GM19455 (cell line): ENCODE results near the gene DNAJC3.
"Not testable (repeated sequence)": the region's sequence is repeated elsewhere in the genome, so short reads cannot be mapped to it uniquely, and the experiment has no call there.

Experiments
- ATAC-seq: cut with Tn5 transposase; IDR thresholded peaks from one replicate; pipeline ENCODE4 v1.9.1; 2021; ENCODE audit not compliant: unreplicated experiment

DNAJC3 gene

DNA sequence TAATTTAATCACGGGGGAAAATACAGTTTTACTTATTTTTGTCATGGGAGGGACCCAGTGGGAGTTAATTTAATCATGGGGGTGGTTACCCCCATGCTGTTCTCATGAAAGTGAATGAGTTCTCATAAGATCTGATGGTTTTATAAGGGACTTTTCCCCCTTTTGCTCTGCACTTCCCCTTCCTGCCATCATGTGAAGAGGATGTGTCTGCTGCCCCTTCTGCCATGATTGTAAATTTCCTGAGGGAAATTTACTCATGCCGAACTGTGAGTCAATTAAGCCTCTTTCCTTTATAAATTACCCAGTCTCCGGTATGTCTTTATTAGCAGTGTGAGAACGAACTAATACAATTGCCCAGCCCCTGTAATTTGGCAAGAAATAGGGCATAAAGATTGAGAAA is 35.9 kb downstream of the DNAJC3 start:
- ATAC-seq = not testable (repeated sequence)

DNA sequence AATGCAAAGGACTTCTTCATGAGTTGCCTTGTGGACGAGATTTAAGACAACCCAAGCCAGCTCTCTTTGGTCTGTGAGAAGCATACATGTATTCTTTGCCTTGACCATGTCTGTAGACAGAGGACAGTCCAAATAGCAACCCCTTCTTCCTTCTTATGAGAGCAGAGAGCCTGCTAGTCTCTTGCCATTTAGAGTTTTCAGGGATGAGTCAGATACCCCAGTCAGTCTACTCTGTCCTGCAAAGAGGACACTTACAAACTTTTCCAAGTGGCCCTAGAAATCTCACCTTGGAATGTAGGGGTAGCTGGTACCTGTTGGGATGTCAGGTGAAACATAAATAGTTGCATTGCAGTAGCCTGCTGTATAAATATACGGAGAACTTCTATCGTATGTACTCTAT is 36.7 kb downstream of the DNAJC3 start:
- no peak for ATAC-seq

DNA sequence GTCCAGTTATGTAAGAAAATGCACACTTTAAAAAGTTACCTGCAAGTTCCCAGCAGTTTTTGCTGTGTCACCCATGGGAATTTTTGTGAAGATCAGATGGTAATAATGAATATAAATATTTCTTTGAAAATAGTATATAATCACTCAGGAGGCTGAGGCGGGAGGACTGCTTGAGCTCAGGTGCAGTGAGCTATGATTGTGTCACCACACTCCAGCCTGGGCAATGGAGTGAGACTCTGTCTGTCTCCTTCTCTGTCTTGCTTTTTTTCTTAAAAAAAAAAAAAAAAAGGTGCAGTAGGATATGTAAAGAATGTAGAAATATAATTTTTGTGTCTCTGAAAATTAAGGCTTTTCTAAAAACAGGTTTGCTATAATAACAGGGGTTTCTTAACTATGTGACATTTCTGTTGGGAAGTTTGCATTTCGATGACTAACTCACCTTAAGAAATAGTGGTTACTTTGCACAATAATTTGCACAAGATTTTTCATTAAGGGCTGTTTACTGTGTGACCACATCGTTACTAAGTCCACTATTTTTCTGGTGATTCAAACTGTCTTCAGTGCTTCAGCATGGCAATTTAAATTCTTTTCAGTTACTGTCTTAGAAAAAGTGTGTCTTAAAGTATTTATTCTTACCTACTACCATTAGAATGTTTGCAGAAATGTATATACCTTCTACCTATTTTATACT is 37.3 kb downstream of the DNAJC3 start:
- ATAC-seq = no peak

DNA sequence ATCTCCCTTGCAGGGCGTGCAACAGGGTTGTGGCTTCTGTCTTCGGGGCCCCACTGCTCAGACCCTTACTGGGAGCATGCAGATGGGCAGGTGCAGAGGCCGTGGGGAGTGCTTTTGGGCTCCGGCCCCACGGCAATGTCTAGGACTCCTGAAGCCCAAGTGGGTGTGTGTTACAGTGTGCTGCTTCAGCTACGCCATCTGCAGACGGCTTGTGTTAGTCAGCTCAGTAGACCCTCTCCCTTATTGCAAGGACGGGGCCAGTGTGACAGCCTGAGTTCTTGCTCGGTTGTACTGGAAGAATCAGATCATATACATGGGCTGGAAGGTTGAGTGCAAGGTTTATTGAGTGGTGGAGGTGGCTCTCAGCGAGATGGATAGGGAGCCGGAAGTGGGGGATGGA is 39.3 kb downstream of the DNAJC3 start:
- ATAC-seq = no peak

DNA sequence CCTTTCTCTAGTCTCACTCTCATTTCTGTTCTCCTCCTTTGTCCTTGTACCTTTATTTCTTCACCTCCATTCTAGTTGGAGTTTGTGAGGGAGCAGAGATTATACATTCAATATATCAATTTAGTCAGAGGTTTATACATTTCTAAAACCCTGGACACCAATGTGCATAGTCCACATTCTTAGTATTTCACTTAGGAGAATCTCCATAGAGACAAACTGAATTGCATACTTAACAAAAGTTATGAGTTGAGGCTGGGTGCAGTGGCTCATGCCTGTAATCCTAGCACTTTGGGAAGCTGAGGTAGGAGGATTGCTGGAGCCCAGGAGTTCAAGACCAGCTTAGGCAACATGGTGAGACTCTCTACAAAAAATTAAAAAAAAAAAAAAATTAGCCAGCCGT is 45.3 kb downstream of the DNAJC3 start:
- ATAC-seq = no peak

DNA sequence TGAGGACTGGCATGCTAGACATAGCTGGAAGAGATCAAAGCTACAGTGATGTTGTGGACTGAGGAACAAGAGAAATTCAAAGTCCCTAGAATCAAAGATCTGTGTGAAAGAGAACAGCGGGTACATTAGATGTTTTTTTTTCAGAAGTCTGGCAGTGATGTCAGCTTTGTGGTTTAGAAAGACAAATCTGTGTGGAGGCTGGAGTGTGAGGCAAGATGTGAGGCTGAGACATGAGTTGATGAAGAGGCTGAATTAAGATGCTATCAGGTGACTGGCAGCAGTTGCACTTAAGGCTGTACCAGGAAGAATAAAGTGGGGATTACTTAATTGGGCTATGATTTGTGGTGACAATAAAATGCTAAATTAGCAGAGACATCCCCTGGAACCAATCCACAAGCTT is 46.5 kb downstream of the DNAJC3 start:
- ATAC-seq = no peak

DNA sequence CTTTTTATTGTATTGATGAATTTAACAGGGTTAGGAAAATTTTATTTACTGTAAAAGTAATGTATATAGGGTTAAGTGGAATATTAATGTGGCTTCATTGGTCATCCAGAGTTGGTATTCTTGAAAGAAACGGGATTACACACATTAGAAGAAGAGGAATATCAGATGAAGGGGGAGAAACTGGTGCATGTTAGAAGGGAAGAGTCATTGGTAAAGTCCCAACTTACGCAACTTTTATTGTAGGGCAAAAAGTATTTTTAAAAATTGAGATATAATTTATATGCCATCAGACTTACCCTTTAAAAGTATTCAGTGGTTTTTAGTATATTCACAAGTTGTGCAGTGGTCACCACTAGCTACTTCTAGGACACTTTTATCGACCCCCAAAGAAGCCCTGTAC is 47.3 kb downstream of the DNAJC3 start:
- no peak for ATAC-seq

- ATAC-seq = no peak
Measured at GRCh38 chr13:95726876-95727275, 49.9 kb downstream of the DNAJC3 start.

- ATAC-seq = no peak
Measured at GRCh38 chr13:95728957-95729356, 52.0 kb downstream of the DNAJC3 start.

DNA sequence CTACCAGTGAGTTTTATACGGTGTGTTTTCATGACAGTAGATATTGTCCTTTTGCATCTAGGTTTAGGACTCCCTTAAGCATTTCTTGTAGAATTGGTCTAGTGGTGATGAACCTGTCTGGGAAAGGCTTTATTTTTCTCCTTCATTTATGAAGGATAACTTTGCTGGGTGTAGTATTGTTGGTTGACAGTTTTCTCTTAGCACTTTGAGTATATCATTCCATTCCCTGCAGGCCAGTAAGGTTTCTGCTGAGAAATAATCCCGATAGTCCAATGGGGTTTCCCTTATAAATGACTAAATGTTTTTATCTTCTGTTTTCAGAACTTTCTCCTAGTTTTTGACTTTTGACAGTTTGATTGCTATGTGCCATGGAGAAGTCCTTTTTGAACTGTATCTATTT is 57.2 kb downstream of the DNAJC3 start:
- ATAC-seq = no peak

DNA sequence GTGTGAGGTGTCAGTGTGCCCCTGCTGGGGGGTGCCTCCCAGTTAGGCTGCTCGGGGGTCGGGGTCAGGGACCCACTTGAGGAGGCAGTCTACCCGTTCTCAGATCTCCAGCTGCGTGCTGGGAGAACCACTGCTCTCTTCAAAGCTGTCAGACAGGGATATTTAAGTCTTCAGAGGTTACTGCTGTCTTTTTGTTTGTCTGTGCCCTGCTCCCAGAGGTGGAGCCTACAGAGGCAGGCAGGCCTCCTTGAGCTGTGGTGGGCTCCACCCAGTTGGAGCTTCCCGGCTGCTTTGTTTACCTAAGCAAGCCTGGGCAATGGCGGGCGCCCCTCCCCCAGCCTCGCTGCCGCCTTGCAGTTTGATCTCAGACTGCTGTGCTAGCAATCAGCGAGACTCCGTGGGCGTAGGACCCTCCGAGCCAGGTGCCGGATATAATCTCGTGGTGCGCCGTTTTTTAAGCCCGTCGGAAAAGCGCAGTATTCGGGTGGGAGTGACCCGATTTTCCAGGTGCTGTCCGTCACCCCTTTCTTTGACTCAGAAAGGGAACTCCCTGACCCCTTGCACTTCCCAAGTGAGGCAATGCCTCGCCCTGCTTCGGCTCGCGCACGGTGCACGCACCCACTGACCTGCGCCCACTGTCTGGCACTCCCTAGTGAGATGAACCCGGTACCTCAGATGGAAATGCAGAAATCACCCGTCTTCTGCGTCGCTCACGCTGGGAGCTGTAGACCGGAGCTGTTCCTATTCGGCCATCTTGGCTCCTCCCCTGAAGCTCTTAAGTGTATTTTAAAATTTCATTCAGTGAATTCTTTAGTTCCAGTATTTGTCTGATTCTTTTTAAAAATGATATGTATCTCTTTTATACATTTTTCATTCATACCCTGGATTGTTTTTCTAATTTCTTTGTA is 63.4 kb downstream of the DNAJC3 start:
- ATAC-seq = not testable (repeated sequence)

DNA sequence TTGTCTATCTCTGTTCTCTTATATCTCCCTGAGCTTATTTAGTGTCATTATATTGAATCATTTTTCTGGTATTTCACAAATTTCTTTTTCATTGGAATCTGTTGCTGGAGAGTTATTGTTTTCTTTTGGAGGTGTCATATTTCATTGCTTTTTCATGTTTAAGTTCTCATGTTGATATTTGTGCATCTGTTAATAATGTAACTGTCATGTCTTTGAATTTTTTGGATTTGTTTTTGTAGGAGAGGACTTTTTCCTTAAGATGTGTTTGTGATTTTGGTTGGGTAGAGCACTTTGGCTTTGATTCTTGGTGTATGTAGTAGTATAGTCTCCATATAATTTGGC is 64.0 kb downstream of the DNAJC3 start:
- no peak for ATAC-seq

DNA sequence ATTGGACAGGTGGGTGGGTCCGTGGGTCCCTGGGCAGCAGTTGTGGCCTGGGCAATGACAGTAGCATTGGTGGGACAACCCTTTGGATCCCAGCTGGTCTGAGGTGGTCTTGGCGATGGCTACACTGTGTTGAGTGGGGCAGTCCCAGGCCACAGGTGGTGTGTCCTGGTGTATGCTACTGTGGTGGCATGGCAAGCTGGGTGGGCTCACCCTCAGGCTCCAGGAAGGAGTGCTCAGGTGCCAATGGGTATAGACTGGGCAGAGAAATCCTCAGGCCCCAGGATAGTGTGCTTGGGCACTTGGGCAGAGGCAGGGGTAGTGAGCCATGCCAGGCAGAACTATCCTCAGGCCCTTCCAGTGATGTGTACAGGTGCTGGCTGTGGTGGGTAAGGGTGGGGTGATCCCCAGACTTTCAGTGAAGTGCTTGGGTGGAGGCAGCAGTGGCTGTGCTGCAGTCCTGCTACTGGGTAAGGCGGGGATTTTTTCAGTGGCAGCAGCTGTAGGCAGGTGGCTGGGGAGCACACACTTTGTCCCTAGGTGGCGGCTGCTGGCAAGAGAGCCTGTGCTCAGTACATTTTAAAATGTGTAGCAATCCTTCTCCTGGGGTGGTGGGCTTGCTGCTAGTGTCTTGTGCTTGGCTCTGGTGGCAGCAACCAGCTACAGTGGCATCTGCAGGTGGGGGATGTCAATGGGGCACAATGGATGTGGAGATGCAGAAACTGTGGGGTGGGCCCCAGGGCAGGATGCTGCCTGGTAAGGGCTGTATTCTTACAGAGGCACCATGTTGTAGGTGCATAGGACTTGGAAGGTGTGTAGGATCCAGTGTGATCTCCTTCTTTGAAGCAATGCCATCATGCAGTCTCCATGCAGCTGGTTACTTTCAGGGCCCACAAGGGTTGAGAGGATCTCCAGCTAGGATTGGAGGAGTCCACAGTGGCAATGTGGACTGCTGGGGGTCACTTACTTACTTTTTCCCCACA is 64.9 kb downstream of the DNAJC3 start:
- no peak for ATAC-seq

- no peak for ATAC-seq
Measured at GRCh38 chr13:95743192-95743591, 66.3 kb downstream of the DNAJC3 start.

GRCh38 chr13:95745289-95745688 is 68.3 kb downstream of the DNAJC3 start:
- ATAC-seq = no peak

GRCh38 chr13:95745752-95746151 is 68.8 kb downstream of the DNAJC3 start:
- ATAC-seq = no peak

DNA sequence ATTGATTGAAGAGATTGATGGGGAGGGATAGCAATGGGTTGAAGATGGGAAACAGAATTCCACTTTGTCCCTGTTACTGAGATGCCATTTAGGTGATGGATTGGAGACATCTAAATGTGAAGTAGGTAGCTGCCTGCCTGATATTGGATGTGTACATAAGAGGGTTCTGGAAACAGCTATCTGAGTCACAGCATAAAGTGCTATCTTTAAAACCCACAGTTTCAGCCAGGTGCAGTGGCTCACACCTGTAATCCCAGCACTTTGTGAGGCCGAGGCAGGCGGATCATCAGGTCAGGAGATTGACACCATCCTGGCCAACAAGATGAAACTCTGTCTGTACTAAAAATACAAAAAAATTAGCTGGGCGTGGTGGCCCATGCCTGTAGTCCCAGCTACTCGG is 72.6 kb downstream of the DNAJC3 start:
- no peak for ATAC-seq

DNA sequence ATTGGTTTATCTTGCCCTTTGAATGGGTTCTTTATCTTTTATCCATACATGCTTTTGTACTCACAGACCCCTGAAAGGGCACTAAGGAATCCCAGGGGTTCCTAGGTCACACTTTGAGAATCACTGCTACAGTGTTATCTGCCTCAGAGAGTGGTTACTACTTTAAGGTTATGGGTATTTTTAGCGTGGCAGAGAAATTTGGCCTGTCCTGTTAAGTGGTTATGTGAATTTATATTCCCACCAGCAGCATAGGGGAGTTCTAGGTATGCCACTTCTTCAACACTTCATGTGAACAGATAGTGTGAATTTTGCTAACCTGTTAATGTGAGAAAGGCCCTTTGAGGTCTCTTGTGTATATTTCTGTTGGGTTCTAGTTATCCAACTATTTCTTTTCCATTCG is 75.7 kb downstream of the DNAJC3 start:
- no peak for ATAC-seq

- ATAC-seq = no peak
Measured at GRCh38 chr13:95754069-95754468, 77.1 kb downstream of the DNAJC3 start.

- ATAC-seq = no peak
Measured at GRCh38 chr13:95756072-95756471, 79.1 kb downstream of the DNAJC3 start.

DNA sequence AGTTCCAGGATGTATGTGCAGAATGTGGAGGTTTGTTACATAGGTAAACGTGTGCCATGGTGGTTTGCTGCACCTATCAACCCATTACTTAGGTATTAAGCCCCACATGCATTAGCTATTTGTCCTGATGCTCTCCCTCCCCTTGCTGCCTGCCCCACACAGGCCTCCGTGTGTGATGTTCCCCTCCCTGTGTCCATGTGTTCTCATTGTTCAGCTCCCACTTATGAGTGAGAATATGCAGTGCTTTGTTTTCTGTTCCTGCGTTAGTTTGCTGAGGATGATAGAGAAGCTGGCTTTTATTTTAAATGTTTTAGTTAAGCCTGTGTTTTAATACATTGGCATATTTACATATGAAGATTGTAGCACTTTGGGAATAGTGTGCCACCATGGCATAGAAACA is 85.7 kb downstream of the DNAJC3 start:
- not testable (repeated sequence) for ATAC-seq
